ENCODE results near the gene ATOH8. TPM values are rescaled to one million over a fixed set of nuclear protein-coding genes. Genes with fewer than 3 reads are reported as not detected.

The ATOH8 gene
- total RNA-seq, 1 donor from 2014 or later = 7.7 TPM

- H3K27ac Mint-ChIP-seq (ENCODE audit: unreplicated experiment) = no peak overlapping the region
- peaks cover 3% of the 10 kb centered on the region for H3K27me3 Mint-ChIP-seq (ENCODE audit: low read depth)
- peaks cover 60% of the 10 kb centered on the region for H3K4me1 Mint-ChIP-seq
- no peak for DNase-seq (ENCODE audit: low read depth, low spot score)
- H3K9me3 Mint-ChIP-seq = no peaks in the 10 kb centered on the region
- no peak for TF ChIP-seq CTCF (conservative IDR thresholded peaks at IDR 0.05)
- H3K36me3 Mint-ChIP-seq (ENCODE audit: low read depth) = no peaks in the 10 kb centered on the region
- H3K4me3 Mint-ChIP-seq = no peak overlapping the region
Measured at GRCh38 chr2:85740193-85740592, 13.6 kb upstream of the ATOH8 start.

- Mint-ChIP-seq H3K9me3 (no peaks in the 10 kb centered on the region), H3K27ac (ENCODE audit: unreplicated experiment) (peak overlapping the region; percentile 84), H3K27me3 (ENCODE audit: low read depth) (peaks cover 10% of the 10 kb centered on the region), H3K36me3 (ENCODE audit: low read depth) (no peaks in the 10 kb centered on the region), H3K4me3 (peak overlapping the region; percentile 74), H3K4me1 (peaks cover 67% of the 10 kb centered on the region)
- TF ChIP-seq CTCF (conservative IDR thresholded peaks at IDR 0.05) = no peak
- DNase-seq (ENCODE audit: low read depth, low spot score) = no peak
Measured at GRCh38 chr2:85741211-85741832, 12.5 kb upstream of the ATOH8 start.

- DNase-seq (ENCODE audit: low read depth, low spot score) = peak; percentile 55
- no peak for TF ChIP-seq CTCF (conservative IDR thresholded peaks at IDR 0.05)
- Mint-ChIP-seq H3K36me3 (ENCODE audit: low read depth) (no peaks in the 10 kb centered on the region), H3K27me3 (ENCODE audit: low read depth) (peaks cover 10% of the 10 kb centered on the region), H3K4me1 (peaks cover 63% of the 10 kb centered on the region), H3K27ac (ENCODE audit: unreplicated experiment) (peak overlapping the region; percentile 84), H3K4me3 (peak overlapping the region; percentile 74), H3K9me3 (no peaks in the 10 kb centered on the region)
Measured at GRCh38 chr2:85741833-85742455, 11.8 kb upstream of the ATOH8 start.

GRCh38 chr2:85743304-85743978 is 10.3 kb upstream of the ATOH8 start:
- H3K4me1 Mint-ChIP-seq = peaks cover 60% of the 10 kb centered on the region
- peaks cover 10% of the 10 kb centered on the region for H3K27me3 Mint-ChIP-seq (ENCODE audit: low read depth)
- no peak for TF ChIP-seq CTCF (conservative IDR thresholded peaks at IDR 0.05)
- no peaks in the 10 kb centered on the region for H3K36me3 Mint-ChIP-seq (ENCODE audit: low read depth)
- no peaks in the 10 kb centered on the region for H3K9me3 Mint-ChIP-seq
- DNase-seq (ENCODE audit: low read depth, low spot score) = no peak
- no peak overlapping the region for H3K27ac Mint-ChIP-seq (ENCODE audit: unreplicated experiment)
- peak overlapping the region; percentile 7 for H3K4me3 Mint-ChIP-seq

GRCh38 chr2:85744055-85744454 is 9.7 kb upstream of the ATOH8 start:
- H3K4me3 Mint-ChIP-seq = peak overlapping the region; percentile 7
- H3K9me3 Mint-ChIP-seq = no peaks in the 10 kb centered on the region
- no peak overlapping the region for H3K27ac Mint-ChIP-seq (ENCODE audit: unreplicated experiment)
- peaks cover 54% of the 10 kb centered on the region for H3K4me1 Mint-ChIP-seq
- DNase-seq (ENCODE audit: low read depth, low spot score) = no peak
- no peaks in the 10 kb centered on the region for H3K36me3 Mint-ChIP-seq (ENCODE audit: low read depth)
- peaks cover 10% of the 10 kb centered on the region for H3K27me3 Mint-ChIP-seq (ENCODE audit: low read depth)
- TF ChIP-seq CTCF (conservative IDR thresholded peaks at IDR 0.05) = no peak

Data from neural crest cell (in vitro differentiated cells).